ENCODE results near the gene PAPSS2.

The PAPSS2 gene

GRCh38 chr10:87765666-87766376, 106.1 kb downstream of the PAPSS2 start:
- DNase-seq, result no peak
- no peaks in the 10 kb centered on the region for H3K9me3 ChIP-seq (ENCODE audit: severe bottlenecking)
- H3K27ac ChIP-seq, result no peak overlapping the region
- H3K36me3 ChIP-seq, result peaks cover 26% of the 10 kb centered on the region
- no peaks in the 10 kb centered on the region for H3K27me3 ChIP-seq (ENCODE audit: insufficient read depth, low read depth, severe bottlenecking)
- no peak overlapping the region for H3K4me3 ChIP-seq (ENCODE audit: low read depth, low read length)
- no peak for TF ChIP-seq CTCF (IDR thresholded peaks at IDR 0.05; ENCODE audit: low read depth, low read length)

GRCh38 chr10:87767253-87767652, 107.6 kb downstream of the PAPSS2 start:
- Histone ChIP-seq H3K27ac (no peak overlapping the region), H3K9me3 (ENCODE audit: severe bottlenecking) (no peaks in the 10 kb centered on the region), H3K4me3 (ENCODE audit: low read depth, low read length) (no peak overlapping the region), H3K27me3 (ENCODE audit: insufficient read depth, low read depth, severe bottlenecking) (no peaks in the 10 kb centered on the region), H3K36me3 (peaks cover 26% of the 10 kb centered on the region)
- DNase-seq, result no peak
- TF ChIP-seq CTCF (IDR thresholded peaks at IDR 0.05; ENCODE audit: low read depth, low read length), result no peak

GRCh38 chr10:87771871-87772500, 112.3 kb downstream of the PAPSS2 start:
- peaks cover 27% of the 10 kb centered on the region for H3K36me3 ChIP-seq
- TF ChIP-seq CTCF (IDR thresholded peaks at IDR 0.05; ENCODE audit: low read depth, low read length), result no peak
- DNase-seq, result no peak

GRCh38 chr10:87775766-87776165, 116.1 kb downstream of the PAPSS2 start:
- no peak for TF ChIP-seq CTCF (IDR thresholded peaks at IDR 0.05; ENCODE audit: low read depth, low read length)
- H3K27ac ChIP-seq, result no peak overlapping the region
- no peak for DNase-seq
- no peaks in the 10 kb centered on the region for H3K9me3 ChIP-seq (ENCODE audit: severe bottlenecking)
- H3K4me3 ChIP-seq (ENCODE audit: low read depth, low read length), result no peak overlapping the region
- H3K36me3 ChIP-seq, result peaks cover 14% of the 10 kb centered on the region
- no peaks in the 10 kb centered on the region for H3K27me3 ChIP-seq (ENCODE audit: insufficient read depth, low read depth, severe bottlenecking)

More at GRCh38 chr10:87771871-87772500, 112.3 kb downstream of the PAPSS2 start:
- no peaks in the 10 kb centered on the region for H3K9me3 ChIP-seq (ENCODE audit: severe bottlenecking)
- no peak overlapping the region for H3K4me3 ChIP-seq (ENCODE audit: low read depth, low read length)
- no peak overlapping the region for H3K27ac ChIP-seq
- no peaks in the 10 kb centered on the region for H3K27me3 ChIP-seq (ENCODE audit: insufficient read depth, low read depth, severe bottlenecking)

GRCh38 chr10:87776328-87776727, 116.7 kb downstream of the PAPSS2 start:
- Histone ChIP-seq H3K36me3 (peaks cover 14% of the 10 kb centered on the region), H3K9me3 (ENCODE audit: severe bottlenecking) (no peaks in the 10 kb centered on the region), H3K27ac (no peak overlapping the region), H3K4me3 (ENCODE audit: low read depth, low read length) (no peak overlapping the region), H3K27me3 (ENCODE audit: insufficient read depth, low read depth, severe bottlenecking) (no peaks in the 10 kb centered on the region)
- no peak for DNase-seq
- TF ChIP-seq CTCF (IDR thresholded peaks at IDR 0.05; ENCODE audit: low read depth, low read length), result no peak

Data from WERI-Rb-1 (cell line).